ENCODE measurements around the gene SLC22A7.

SLC22A7 gene, protein sequence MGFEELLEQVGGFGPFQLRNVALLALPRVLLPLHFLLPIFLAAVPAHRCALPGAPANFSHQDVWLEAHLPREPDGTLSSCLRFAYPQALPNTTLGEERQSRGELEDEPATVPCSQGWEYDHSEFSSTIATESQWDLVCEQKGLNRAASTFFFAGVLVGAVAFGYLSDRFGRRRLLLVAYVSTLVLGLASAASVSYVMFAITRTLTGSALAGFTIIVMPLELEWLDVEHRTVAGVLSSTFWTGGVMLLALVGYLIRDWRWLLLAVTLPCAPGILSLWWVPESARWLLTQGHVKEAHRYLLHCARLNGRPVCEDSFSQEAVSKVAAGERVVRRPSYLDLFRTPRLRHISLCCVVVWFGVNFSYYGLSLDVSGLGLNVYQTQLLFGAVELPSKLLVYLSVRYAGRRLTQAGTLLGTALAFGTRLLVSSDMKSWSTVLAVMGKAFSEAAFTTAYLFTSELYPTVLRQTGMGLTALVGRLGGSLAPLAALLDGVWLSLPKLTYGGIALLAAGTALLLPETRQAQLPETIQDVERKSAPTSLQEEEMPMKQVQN

DNA sequence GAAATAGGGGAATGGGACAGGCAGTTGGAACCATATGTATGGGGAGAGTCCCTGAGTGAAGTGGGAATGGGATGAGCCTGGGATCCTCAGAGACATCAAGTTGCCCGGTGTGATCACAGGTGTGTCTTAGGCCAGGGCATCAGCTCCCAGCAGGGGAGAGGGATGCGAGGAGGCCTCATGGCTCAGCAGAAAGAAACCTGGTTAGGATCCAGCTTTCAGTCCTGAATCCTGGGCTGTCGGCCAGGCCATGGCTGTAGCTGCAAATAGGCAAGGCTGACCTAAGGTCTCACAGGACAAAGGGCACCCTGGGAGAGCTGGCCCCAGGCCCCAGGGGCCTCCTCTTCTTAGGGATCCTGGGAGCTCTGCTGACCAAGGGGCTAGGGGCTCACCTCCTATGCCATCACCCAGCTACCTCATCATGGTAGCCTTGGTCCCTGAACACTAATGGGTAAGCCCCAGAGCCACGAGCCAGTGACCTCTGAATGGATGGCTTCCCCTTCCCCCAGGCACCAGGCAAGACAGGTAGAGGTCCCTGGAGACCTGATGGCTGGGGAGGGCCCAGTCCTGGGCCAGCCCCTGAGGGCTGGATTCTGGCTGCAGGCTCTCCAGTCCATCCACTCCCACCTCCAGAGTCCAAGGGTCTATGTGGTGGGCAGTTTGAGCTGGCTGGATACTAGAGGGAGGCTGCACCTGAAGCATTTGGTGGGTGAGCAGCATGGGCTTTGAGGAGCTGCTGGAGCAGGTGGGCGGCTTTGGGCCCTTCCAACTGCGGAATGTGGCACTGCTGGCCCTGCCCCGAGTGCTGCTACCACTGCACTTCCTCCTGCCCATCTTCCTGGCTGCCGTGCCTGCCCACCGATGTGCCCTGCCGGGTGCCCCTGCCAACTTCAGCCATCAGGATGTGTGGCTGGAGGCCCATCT is at the start of gene SLC22A7:
Gene SLC22A7, plus strand, starts transcription at position 617 of the 921 bp plus-strand sequence. Its CDS starts 99 bp downstream, at position 716.
- no peak for DNase-seq

DNA sequence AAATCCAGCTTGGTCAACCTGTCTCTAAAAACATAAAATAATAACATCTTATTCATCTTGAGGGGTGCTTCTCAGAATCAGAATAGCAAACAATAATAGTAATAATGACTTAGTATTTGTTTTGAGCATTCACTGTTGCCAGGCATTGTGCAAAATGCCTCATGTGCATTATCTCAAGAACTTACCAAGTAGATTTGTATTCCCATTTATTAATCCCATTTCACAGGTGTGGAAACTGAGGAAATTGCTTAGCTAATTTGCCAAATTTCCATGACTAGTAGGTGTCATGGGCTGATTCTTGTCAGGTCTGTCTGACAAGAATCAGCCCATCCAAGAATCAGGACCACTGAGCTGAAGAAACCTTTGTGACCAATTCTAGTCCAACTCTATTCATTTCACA is 49.3 kb upstream of the SLC22A7 start:
- no peak for DNase-seq

DNA sequence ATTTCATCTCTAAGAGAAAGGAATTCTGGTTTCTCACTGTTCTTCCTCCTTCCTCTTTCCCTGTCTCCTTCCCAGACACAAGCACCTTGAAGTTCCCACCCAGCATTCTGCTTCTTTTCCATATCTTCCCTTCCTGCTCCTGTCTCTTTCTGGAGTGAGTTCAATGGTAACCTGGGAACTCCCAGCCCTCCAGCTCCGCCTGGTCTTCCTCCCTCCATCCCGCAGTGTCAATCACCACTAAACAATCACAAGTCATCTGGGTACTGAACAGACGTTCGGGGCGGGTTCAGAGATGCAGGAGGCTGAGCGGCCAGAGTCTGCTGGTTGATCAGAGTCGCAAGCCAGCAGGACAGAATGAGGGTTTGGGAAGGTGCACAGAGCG is 47.1 kb upstream of the SLC22A7 start:
- no peak for DNase-seq

DNA sequence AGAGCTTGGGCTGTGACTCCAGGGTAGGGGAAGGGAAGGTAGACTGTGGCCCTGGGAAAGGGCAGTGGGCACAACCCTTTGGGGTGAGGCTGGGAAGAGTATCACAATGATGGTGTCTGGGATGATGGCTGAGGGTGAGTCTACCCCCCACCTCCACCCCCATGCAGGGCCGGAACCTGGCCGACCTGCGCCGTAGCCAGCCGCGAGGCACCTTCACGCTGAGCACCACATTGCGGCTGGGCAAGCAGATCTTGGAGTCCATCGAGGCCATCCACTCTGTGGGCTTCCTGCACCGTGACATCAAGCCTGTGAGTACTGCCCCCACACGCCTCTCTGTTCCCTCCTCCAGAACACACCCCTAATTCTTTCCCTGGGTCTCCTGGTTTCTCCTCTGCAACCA is 44.7 kb upstream of the SLC22A7 start:
- DNase-seq = no peak

DNA sequence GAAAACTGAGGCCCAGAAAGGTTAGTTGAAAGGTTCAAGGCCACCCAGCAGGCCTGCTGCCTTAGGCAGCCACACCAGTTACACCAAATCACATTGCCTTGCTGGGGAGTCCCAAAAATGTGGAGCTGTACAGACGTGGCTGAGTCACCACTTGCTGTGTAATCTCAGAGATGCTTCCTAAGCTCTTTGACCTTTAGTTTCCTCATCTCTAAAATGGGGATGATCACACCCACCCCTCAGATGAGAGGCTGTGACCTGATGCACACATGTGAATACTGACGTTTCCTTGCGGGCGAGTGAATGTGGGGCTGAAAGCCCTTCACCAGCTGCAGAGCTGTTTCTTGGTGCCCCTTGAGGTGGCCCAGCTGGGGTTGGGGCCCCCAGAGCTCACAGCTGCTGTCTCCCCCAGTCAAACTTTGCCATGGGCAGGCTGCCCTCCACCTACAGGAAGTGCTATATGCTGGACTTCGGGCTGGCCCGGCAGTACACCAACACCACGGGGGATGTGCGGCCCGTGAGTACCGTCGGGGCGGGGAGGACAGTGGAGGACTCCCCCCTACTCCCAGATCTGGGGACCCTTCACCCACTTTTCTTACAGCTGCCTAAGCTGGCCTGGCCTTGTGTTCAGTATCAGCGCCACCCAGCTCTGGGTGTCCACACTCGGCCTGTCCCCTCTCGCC is 43.8 kb upstream of the SLC22A7 start:
- no peak for DNase-seq

DNA sequence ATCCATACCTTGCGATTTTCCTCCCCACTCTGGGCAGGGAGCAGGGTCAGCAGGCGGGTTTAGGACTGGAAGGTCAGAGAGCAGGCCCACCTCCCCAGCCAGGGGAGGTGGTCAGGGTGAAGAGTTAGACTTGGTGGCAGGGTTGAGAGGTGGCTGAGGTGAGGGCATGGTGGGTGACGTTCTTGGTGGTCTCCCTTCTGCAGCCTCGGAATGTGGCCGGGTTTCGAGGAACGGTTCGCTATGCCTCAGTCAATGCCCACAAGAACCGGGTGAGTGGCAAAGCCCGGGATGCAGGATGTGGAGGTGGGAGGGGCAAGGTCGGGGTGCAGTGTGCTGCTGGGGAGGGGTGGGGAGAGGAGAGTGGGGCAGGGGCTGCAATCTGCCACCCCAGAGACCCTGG is 43.2 kb upstream of the SLC22A7 start:
- DNase-seq = no peak

DNA sequence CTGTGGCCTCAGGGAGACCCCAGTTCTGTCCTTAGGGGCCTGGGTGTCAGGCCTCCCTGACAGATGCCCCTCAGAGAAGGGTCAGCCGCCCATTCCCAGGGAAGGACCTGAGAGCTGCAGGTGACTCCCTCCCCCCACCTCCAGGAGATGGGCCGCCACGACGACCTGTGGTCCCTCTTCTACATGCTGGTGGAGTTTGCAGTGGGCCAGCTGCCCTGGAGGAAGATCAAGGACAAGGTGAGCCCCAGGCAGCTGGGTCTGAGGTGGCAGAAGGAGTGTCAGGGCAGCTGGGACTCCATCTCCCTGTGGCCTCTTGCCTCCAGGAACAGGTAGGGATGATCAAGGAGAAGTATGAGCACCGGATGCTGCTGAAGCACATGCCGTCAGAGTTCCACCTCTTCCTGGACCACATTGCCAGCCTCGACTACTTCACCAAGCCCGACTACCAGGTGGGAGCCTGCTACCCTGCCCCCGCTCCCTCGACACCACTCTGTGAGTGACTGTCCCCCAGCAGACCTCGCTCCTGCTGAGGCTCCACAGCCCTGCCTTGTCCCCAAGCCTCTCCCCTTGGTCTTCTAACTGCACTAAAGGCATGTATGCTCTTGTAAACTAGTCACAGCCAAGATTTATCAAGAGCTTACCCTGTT is 42.5 kb upstream of the SLC22A7 start:
- DNase-seq = no peak

DNA sequence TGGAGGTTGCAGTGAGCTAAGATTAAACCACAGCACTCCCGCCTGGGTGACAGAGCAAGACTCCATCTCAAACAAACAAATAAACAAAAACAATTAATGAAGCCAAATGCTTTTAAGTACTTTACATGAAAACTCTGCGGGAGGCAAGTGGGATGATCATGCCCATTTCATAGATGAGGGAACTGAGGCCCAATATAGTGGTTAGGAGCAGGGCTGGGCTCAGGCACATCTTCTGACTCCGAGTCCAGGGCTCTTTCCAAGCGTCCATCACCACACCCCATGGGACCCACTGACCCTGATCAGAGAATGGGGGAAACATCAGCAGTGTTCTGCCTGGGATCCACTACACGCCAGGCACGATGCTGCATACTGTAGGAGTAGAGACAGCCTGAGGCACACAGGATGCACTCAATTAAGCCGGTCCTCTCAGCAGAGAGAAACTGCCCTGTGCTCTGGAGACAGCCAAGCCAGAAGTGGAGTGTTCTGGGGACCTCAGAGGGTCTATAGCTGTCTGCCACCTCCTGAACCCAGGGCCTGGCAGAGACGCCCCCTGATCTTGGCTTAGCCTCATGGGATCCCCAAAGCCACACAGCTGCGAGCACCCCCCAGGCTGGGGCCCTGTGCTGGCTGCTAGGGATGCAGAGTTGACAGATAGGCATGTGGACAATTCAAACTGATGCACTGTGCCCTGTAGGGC is 41.2 kb upstream of the SLC22A7 start:
- DNase-seq = no peak

DNA sequence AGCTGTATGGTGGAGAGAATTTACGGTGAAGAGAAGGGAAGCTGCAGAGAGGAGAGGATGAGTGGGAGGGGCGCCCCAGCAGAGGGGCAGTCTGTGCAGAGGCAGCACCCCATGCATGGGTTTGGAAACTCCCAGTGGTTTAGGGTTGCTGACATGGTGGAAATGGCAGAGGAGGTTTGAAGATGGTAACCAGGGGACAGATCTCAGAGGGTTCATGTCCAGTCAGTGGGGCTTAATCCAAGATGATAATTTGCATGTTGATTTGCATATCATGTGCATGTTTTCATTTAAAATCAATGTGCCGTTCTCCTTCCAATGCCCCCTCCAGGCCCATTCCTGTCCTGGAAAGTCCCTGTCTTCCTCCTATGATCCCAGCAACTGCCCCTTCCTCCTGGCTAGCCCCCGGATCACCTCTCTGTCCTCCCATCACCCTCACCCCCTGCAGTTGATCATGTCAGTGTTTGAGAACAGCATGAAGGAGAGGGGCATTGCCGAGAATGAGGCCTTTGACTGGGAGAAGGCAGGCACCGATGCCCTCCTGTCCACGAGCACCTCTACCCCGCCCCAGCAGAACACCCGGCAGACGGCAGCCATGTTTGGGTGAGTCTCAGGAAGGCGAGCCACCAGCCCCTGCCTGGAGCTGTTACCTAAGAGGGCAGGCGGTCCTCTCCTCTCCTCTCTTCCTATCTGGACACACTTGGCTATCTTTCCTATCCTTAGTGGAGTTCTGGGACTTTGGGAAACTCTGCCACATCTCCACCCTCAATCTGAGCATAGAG is 40.5 kb upstream of the SLC22A7 start:
- no peak for DNase-seq

DNA sequence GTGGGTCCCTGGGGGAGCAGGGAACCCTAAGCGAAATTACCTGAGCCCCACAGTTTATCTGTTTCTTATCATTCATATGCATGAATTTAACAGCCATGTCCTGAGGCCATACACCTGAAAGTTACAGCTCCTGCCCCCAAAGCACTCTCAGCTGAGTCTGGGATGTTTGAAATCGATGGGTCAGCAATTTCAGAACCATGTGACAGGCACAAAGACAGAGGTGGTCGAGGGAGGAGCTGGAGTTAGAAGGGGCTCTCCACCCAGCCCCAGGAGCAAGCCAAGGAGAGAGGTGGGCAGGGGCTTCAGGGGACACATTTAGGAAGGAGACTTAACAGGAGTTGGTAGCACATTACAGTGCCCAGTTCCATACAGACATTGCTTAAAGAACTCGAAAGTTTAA is 39.9 kb upstream of the SLC22A7 start:
- no peak for DNase-seq

DNA sequence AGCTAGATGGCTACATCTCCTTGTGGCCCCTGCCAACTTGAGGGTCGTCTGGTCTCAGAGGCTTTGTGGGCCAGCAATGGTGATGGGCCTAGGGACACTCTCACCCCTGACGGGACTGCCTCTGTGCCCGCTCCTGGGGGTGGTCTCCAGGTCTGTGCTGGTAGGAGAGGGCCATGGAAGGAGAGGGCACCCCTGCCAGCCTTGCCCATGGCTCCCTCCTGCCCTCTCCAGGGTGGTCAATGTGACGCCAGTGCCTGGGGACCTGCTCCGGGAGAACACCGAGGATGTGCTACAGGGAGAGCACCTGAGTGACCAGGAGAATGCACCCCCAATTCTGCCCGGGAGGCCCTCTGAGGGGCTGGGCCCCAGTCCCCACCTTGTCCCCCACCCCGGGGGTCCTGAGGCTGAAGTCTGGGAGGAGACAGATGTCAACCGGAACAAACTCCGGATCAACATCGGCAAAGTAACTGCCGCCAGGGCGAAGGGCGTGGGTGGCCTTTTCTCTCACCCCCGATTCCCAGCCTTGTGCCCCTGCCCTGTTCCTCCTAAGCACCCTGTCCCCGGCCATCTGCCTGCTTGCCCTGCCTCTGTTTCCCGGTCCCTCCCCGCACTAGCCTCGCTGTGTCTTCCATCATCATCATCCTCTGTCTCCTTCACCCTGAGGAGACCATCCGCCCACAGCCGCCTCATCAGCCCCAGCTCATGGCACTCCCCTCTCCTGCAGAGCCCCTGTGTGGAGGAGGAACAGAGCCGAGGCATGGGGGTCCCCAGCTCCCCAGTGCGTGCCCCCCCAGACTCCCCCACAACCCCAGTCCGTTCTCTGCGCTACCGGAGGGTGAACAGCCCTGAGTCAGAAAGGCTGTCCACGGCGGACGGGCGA is 39.0 kb upstream of the SLC22A7 start:
- no peak for DNase-seq

DNA sequence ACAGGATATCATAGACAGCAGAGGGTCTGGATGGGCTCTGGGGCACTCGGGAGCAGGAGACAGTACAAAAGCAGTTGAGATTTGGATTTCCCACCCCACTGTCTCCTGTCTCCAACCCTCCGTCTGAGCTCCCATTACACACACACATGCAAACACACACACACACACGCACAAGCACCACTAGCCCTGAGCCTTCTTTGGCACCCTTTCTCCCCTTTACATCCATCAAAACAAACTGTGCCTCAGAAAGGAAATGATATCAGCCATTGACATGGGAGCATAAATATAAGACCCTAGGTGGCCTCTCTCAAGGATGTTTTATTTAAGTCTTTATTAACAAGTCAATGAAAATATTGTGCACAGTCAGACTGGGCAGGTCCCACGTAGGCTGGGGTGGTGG is 37.3 kb upstream of the SLC22A7 start:
- no peak for DNase-seq

DNA sequence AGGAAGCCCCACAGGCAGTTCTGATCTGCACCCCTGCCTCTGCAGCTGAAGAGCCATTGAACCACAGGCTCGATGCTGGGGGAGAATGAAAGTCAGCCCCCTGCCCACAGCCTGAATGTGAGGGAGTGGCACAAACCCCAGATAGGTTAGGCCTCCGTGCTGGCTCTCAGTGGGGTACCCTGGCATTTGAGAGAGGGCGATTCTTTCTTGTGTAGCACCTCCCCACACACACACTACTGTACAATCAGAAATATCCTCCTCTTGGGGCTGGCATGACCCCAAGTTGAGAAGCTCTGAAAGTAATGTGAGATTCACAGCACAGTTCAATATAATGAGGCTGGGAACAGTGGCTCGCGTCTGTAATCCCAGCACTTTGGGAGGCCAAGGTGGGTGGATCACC is 36.9 kb upstream of the SLC22A7 start:
- no peak for DNase-seq

DNA sequence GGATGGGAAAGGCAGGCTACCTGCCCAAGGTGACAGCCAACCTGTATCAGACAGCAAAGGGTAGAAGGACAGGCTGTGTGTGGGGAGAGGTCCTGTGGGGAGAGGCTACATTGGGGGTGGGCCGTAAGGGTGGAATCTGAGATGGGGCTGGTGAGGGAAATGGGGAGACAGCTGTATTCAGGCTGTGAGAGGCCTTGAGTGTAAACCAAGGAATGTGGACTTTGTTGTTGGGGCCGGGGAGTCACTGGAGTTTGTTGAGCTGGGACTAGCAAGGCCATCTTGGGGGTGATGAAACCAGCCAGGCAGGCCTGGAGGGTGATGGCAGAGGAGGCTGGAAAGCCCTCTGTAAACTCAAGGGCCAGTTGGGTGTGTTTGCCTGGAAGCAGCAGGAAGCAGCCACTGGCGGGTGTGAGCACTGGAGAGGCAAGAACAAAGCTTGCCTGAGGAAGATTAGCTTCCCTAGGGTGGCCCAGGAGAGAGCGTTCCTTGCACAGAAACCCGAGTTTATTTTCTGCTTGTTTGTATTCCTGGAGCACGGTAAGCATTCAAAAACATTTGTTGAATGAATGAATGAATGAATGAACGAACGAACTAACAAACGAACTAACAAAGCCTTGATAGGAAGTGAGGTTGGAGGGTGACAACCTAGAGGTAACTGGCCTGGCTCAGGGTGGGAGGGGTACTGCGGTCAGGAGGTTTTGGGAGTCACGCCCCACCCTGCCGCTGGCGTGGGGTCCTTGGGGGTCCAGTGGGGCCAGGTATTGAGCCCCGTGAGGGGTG is 35.9 kb upstream of the SLC22A7 start:
- no peak for DNase-seq

DNA sequence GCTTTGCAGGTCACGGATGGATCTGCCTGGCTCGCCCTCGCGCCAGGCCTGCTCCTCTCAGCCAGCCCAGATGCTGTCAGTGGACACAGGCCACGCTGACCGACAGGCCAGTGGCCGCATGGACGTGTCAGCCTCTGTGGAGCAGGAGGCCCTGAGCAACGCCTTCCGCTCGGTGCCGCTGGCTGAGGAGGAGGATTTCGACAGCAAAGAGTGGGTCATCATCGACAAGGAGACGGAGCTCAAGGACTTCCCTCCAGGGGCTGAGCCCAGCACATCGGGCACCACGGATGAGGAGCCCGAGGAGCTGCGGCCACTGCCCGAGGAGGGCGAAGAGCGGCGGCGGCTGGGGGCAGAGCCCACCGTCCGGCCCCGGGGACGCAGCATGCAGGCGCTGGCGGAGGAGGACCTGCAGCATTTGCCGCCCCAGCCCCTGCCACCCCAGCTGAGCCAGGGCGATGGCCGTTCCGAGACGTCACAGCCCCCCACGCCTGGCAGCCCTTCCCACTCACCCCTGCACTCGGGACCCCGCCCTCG is 35.2 kb upstream of the SLC22A7 start:
- no peak for DNase-seq

DNA sequence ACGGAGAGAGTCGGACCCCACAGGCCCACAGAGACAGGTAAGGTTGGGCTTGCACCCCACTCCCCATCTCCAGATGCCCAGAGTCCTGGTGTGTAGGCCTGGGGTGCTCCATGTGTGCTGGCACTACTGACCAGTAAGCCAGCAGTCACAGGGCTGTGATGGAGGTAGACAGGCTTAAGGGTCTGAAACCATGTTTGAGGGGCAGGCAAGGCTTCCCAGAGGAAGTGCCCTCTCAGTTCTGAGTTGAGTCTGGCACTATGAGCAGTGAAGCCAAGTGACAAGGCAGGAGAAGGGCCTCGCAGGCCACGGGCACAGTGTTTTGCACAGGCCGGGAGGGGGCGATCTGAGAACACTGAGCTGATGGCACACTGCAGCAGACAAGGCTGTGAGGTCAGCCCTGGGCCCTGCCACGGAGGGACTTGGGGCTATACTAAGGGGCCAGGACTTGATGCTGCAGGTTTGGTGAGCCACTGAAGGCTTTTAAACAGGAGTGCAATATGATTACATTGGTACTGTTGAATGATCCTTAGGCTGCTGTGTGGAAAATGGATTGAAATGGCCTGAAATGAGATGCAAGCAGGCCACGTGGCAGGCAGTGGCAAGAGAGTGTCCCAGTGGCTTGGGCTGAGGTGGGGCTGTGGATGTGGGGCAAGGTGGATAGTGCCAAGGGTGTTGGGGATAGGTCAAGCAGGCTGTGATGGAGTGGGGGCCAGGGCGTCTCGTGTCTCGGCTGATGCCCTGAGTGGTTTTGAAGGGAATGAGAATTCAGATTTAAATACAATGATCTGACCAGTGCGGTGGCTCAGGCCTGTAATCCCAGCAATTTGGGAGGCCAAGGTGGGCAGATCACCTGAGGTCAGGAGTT is 34.5 kb upstream of the SLC22A7 start:
- peak; percentile 78 to 80 for DNase-seq

DNA sequence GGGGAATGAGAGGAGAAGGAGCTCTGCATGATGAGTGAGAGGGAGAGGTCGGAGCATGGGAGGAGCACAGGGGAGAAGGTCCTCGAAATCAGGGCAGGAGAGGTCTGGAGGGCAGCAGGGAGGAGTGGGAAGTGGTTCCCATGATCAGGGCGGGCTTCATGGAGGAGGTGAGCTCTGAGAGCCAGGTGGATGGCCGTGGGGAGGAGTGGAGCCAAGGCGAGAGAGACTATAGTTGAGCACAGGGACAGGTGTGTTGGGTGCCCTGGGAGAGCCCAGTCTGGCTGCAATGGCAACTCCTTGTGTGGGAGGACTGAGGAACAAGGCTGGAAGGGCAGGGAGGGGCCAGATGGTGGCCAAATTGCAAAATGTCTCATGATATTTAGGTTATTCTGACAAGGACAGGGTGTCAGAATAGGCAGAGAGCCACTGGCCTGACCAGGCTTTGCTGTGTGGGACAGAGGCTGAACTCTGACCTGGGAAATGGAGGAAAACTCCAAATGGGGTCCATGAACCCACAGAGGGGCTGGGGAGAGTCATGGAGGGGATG is 33.4 kb upstream of the SLC22A7 start:
- no peak for DNase-seq

DNA sequence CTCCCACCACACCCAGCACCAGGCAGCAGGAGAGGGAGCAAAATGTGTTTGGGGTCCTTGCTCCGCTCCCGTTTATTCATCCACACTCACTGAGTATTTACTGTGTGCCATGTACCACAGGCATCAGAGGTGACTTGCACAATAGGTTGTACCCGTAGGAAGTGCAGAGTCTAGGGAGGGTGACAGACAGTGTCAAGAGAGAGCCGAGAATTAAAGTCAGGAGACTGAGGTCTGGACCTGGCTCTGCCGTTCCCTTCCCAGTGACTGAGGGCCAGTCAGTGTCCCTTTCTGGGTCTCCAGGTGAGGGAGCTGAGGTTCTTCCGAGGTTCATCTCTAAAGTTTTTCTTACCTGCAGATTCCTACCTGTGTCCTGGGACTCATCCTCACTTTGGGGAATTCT is 32.5 kb upstream of the SLC22A7 start:
- DNase-seq = no peak

All from CD4-positive, alpha-beta T cell treated with Interleukin-4 for 1 hour (primary cell).